T-helper 2 cell (primary cell): ENCODE measurements around the gene TMEM132A.

ENCODE experiments used
- DNase-seq, 5 experiments: peaks; one replicate each; pipeline versions ENCODE4 v3.0.0 to v3.0.0-alpha.2; 2012 to 2022

TMEM132A gene

GRCh38 chr11:60937811-60938210, 13.6 kb downstream of the TMEM132A start:
- no peak for DNase-seq

GRCh38 chr11:60938500-60938899, 14.2 kb downstream of the TMEM132A start:
- no peak for DNase-seq

GRCh38 chr11:60939301-60939700, 15.0 kb downstream of the TMEM132A start:
- DNase-seq, result no peak

GRCh38 chr11:60939855-60940254, 15.6 kb downstream of the TMEM132A start:
- DNase-seq, result no peak

GRCh38 chr11:60941371-60942119, 17.3 kb downstream of the TMEM132A start:
- DNase-seq, result no peak

GRCh38 chr11:60942219-60942618, 18.0 kb downstream of the TMEM132A start:
- DNase-seq, result no peak

- no peak for DNase-seq
Measured at GRCh38 chr11:60942970-60943565, 18.8 kb downstream of the TMEM132A start.

GRCh38 chr11:60944490-60945294, 20.4 kb downstream of the TMEM132A start:
- no peak for DNase-seq

- no peak for DNase-seq
Measured at GRCh38 chr11:60945295-60945667, 21.0 kb downstream of the TMEM132A start.

GRCh38 chr11:60946601-60947264, 22.5 kb downstream of the TMEM132A start:
- no peak for DNase-seq

GRCh38 chr11:60947700-60948099, 23.4 kb downstream of the TMEM132A start:
- DNase-seq, result no peak

- DNase-seq, result no peak
Measured at GRCh38 chr11:60948250-60948649, 24.0 kb downstream of the TMEM132A start.

- no peak for DNase-seq
Measured at GRCh38 chr11:60950024-60950423, 25.8 kb downstream of the TMEM132A start.

GRCh38 chr11:60950933-60951605, 26.8 kb downstream of the TMEM132A start:
- no peak for DNase-seq

GRCh38 chr11:60951606-60951903, 27.3 kb downstream of the TMEM132A start:
- no peak for DNase-seq

GRCh38 chr11:60951904-60952741, 27.9 kb downstream of the TMEM132A start, which contains the start of gene SLC15A3:
SLC15A3 (minus strand) TSS chr11:60952176; CDS start chr11:60951551, 625 bp downstream.
- DNase-seq, result no peak

GRCh38 chr11:60952742-60953170, 28.5 kb downstream of the TMEM132A start:
- no peak for DNase-seq

- no peak for DNase-seq
Measured at GRCh38 chr11:60953781-60954180, 29.5 kb downstream of the TMEM132A start.

GRCh38 chr11:60954421-60954820, 30.2 kb downstream of the TMEM132A start:
- no peak for DNase-seq

- DNase-seq, result no peak
Measured at GRCh38 chr11:60955571-60955970, 31.3 kb downstream of the TMEM132A start.

- no peak for DNase-seq
Measured at GRCh38 chr11:60957188-60957587, 32.9 kb downstream of the TMEM132A start.

- DNase-seq, result no peak
Measured at GRCh38 chr11:60959431-60959830, 35.2 kb downstream of the TMEM132A start.
